Epithelial cell of esophagus (primary cell): ENCODE measurements around the gene ALS2.
"Not testable (repeated sequence)": the region's sequence is repeated elsewhere in the genome, so short reads cannot be mapped to it uniquely, and the experiment has no call there.

Source experiments
- DNase-seq: peaks from one replicate; pipeline ENCODE4 v3.0.0; 2010; ENCODE audit warnings: low read depth
- H3K4me3 ChIP-seq: 2 replicates; pipeline ENCODE4 v1.5.1; 2011; ENCODE audit warnings: mild to moderate bottlenecking, low read length, control low read depth
- TF ChIP-seq, protein P1 (sequence below): IDR thresholded peaks from 2 replicates; pipeline ENCODE4 v1.5.1; 2011; ENCODE audit warnings: low read depth, mild to moderate bottlenecking, low read length, control low read depth, inconsistent platforms; ENCODE audit not compliant: insufficient read depth; ENCODE audit errors: missing control alignments

ALS2 gene

GRCh38 chr2:201685156-201685555 lies 95.6 kb downstream of the ALS2 start:
- DNase-seq = no peak
- TF ChIP-seq, protein P1, sequence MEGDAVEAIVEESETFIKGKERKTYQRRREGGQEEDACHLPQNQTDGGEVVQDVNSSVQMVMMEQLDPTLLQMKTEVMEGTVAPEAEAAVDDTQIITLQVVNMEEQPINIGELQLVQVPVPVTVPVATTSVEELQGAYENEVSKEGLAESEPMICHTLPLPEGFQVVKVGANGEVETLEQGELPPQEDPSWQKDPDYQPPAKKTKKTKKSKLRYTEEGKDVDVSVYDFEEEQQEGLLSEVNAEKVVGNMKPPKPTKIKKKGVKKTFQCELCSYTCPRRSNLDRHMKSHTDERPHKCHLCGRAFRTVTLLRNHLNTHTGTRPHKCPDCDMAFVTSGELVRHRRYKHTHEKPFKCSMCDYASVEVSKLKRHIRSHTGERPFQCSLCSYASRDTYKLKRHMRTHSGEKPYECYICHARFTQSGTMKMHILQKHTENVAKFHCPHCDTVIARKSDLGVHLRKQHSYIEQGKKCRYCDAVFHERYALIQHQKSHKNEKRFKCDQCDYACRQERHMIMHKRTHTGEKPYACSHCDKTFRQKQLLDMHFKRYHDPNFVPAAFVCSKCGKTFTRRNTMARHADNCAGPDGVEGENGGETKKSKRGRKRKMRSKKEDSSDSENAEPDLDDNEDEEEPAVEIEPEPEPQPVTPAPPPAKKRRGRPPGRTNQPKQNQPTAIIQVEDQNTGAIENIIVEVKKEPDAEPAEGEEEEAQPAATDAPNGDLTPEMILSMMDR = no peak
- H3K4me3 ChIP-seq = no peak overlapping the region

- H3K4me3 ChIP-seq = no peak overlapping the region
- TF ChIP-seq, protein P1 = peak; percentile 38
- peak; percentile 34 for DNase-seq
Measured at GRCh38 chr2:201680743-201681142, 100.0 kb downstream of the ALS2 start.

DNA sequence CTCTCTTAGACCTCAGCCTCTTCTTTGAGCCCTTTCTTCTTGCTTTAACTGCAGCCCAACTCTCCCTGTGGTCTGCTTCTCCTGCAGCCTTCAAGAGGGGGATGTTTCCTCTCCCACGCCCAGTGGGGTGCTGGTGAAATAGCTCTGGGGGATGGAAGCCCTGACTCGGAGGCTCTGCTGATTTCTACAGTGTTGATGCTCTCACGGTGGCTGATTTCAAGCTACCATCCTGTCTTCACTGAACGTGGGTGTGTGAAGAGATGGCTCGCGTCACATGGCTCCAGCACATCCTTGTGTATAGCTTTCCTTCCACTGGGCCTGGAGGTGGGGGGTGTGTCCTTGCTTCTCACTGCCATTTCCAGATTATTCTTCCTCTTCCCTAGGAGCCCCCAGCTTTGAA lies 102.3 kb downstream of the ALS2 start:
- TF ChIP-seq, protein P1 = no peak
- no peak overlapping the region for H3K4me3 ChIP-seq
- DNase-seq = no peak

GRCh38 chr2:201675454-201675853 lies 105.3 kb downstream of the ALS2 start:
- no peak for DNase-seq
- no peak overlapping the region for H3K4me3 ChIP-seq
- TF ChIP-seq, protein P1 = no peak

GRCh38 chr2:201674794-201675193 lies 105.9 kb downstream of the ALS2 start:
- no peak for DNase-seq
- TF ChIP-seq, protein P1 = no peak
- H3K4me3 ChIP-seq = no peak overlapping the region

DNA sequence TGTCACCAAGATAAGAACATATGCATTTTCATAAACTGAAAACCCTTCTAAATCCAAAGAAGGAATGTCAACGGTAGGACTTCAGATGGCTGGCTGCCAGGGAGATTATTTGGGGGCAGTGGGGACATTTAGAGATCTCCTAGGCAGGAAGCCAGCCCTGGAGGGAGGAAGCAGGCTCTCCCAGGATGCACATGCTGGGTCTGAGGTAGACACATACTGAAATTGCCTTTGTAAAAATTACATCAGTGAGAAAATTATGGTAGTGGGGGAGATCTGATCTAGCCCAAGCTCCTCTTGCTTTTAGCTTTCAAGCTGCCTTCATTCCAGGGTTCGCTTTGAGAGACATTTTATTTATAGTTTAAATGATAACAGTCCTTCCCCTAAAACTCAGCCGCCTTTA lies 106.4 kb downstream of the ALS2 start:
- TF ChIP-seq, protein P1 = no peak
- no peak for DNase-seq
- H3K4me3 ChIP-seq = no peak overlapping the region

DNA sequence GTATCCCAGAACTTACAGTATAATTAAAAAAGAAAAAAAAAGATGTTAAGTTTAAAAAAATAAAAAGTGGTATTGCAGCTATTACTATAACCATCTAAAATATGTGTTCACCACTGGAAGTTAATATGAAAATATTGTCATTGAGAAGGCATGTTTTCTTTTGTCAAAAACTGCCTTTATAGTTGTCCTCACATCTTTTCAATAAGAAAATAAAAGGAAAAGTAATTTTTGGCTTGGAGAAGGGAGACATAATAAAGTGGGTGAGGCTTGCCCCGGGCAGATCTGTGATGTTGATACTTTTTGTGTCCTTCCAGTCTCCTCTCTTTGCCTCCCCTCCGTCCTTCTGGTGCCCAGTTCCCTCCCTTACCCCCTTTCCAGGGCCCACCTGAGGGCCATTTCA lies 107.2 kb downstream of the ALS2 start:
- TF ChIP-seq, protein P1 = no peak
- H3K4me3 ChIP-seq = no peak overlapping the region
- DNase-seq = no peak

- DNase-seq, H3K4me3 ChIP-seq: not testable (repeated sequence)
Measured at GRCh38 chr2:201671205-201671604, 109.5 kb downstream of the ALS2 start.
